DMS153 (cell line): ENCODE measurements around the gene CKS1B.
"Not testable (repeated sequence)": the region's sequence is repeated elsewhere in the genome, so short reads cannot be mapped to it uniquely, and the experiment has no call there.

ENCODE experiments used
- DNase-seq: peaks from one replicate; lab custom pipeline; 2025; lab: John Stamatoyannopoulos, UW

Gene CKS1B

DNA sequence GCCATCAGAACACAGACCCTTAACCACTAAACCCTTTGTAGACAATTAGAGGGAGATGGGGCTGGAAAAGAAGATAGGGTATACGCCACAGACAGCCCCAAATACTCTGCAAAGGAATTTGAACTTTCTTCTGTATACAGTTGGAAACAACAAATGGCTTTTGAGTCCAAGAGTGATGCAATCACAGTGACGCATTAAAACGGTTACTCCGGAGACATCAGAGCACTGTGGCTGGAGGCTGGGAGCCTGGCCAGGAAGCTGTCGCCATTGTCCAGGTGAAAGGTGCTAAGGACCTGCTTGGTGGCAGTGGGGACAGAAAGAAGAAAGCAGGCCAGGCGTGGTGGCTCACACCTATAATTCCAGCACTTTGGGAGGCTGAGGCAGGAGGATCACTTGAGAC is 12.8 kb downstream of the CKS1B start:
- DNase-seq: no peak

DNA sequence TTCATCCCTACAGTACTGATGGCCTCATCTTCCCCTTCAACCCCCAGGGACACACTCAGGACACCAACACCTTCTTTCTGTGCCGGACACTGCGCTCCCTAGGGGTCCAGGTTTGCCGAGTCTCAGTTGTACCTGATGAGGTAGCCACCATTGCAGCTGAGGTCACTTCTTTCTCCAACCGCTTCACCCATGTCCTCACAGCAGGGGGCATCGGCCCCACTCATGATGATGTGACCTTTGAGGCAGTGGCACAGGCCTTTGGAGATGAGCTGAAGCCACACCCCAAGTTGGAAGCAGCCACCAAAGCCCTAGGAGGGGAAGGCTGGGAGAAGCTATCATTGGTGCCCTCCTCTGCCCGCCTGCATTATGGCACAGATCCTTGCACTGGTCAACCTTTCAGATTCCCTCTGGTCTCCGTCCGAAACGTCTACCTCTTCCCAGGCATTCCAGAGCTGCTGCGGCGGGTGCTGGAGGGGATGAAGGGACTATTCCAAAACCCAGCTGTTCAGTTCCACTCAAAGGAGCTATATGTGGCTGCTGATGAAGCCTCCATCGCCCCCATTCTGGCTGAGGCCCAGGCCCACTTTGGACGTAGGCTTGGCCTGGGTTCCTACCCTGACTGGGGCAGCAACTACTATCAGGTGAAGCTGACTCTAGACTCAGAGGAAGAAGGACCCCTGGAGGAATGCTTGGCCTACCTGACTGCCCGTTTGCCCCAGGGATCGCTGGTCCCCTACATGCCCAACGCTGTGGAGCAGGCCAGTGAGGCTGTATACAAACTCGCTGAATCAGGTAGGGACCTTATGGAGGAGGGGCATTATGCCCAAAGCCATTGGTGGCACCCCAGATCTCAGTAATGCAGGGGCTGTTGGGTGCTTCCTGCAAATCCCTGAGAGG is 13.8 kb downstream of the CKS1B start:
- no peak for DNase-seq

DNA sequence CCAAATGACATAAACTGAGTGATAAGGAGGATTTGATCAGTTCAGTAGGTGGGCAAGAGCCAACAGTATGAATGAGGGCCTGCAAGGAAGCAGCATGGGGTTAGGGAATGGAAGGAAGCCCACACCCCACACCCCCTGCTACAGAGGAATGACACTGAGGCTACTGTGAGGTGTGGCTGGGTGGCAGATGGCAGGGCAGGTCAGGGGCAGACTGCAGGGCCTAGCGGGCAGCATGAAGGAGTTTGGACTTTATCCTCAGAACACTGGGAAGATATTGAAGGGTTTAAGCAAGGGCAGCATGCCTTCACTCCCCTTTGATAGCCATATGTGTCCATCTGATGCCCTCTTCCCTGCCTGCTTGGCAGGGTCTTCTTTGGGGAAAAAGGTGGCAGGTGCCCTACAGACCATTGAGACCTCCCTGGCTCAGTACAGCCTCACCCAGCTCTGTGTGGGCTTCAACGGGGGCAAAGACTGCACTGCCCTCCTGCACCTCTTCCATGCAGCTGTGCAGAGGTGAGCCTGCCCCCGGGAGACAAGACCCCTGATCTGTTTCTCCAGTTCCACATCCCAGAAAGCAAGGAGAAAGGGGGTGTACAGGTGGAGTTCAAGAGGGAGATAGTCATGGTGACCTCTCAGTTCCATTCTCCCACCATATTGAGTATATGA is 14.8 kb downstream of the CKS1B start:
- DNase-seq: no peak

DNA sequence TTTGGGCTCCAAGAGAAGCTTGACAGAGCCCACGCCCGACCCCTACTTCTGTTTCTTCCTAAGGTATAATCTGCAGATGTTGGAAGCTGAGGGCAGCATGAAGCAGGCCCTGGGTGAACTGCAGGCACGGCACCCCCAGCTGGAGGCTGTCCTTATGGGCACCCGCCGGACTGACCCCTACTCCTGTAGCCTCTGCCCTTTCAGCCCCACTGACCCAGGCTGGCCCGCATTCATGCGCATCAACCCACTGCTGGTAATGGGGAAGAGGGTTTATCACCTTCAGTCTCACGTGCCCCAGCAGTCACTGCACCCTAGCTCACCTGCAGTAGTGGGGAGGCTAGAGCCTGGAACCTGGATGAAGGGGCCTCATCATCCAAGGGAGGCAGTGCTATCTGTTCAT is 15.8 kb downstream of the CKS1B start:
- DNase-seq: no peak

DNA sequence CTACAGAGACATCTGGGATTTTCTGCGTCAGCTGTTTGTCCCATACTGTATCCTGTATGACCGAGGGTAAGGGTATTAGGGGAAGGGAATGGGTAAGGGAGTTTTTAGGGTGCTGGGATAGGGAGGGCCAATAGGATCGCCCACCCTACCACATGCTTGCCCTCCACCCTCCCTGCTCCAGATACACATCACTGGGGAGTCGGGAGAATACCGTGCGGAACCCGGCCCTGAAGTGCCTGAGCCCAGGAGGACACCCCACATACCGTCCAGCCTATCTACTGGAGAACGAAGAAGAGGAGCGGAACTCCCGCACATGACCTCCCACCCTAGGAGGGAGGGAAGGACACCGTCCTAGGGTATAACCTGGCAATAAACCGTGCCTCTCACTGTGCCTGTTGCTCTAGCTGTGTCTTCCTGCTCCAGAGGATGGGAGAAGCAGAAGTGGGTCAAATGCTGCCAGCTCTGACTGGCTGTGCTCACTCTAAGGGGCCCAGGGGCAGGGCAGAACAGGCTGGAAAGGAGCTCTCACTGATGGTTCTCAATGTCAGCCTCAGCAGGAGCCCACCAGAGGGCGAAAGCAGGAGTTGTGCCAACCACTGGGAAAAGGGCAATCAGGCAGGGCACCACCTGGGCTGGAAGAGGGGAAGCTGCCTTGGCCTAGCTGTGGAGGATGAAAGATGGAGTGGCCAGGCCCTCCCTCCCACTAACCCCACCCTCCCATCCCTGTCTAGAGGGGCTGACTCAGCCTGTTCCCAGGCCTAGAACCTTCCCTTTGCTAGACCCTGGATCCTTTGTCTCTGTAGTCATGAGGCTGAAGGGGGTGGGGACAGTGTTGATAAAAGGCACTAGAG is 18.5 kb downstream of the CKS1B start:
- DNase-seq: no peak

DNA sequence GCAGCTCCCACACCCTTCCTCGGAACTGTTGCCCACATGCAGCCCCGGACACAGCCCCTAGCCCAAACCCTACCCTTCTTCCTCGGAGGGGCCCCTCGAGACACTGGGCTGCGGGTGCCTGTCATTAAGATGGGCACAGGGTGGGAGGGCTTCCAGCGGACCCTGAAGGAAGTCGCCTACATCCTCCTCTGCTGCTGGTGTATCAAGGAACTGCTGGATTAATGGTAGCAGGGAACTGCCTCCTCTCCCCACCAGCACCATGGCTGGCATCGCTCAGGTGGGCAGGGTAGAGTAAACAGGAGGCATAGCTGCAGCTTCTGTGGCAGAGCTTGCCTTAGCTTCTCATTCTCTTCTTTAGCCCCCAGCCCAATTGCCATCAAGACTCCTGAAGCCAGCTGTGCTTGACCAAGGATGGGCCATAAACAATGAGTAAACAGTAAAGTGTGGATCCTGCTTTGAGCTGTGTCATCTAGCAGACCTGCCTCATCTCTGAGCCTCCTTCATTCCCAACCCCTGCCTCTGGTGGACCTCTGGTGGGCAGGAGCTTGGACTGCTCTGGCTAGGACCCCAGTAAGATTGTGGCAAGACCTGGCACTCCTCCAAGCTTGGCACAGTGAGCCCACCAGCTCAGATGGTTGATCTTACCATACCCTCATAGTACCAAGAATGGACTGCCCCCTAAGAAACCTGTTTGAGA is 19.2 kb downstream of the CKS1B start, which contains the start of gene LENEP:
Gene LENEP, plus strand, starts transcription at position 15 of the 697 bp plus-strand sequence. Its CDS starts 22 bp downstream, at position 37.
- DNase-seq: no peak

DNA sequence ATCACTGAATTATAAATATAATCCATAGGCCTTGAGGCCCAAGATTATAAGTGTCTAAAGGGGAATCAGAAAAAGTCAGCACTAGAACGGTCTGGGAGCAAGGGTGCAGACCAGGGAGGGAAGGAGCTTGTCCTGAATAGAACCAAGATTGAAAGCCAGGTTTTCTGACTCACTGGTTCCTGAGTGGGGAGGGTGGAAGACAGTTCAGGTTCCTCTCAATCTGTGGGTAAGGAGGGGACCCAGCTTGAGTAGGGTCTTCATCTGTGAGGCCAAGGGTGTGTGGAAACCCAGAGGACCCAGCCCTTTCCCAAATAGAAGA is 19.7 kb downstream of the CKS1B start:
- no peak for DNase-seq

DNA sequence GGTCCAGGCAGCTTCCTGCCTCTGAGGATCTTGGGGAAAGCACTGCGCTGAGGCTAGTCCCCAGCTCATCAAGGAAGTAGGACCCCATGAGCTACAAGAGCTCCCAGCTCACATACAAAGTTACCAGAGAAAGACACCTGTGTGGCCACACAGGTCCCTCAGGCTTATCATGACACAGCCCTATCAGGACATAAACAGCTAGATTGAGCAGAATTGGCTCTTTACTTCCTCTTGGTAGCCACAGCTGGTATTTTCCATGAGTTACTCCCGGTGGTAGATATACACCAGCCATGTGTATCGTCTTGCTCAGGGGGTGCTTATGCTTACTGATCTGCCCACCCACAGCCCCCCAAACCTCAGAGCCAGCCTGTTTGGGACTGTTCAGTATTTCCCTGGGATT is 20.1 kb downstream of the CKS1B start:
- no peak for DNase-seq

DNA sequence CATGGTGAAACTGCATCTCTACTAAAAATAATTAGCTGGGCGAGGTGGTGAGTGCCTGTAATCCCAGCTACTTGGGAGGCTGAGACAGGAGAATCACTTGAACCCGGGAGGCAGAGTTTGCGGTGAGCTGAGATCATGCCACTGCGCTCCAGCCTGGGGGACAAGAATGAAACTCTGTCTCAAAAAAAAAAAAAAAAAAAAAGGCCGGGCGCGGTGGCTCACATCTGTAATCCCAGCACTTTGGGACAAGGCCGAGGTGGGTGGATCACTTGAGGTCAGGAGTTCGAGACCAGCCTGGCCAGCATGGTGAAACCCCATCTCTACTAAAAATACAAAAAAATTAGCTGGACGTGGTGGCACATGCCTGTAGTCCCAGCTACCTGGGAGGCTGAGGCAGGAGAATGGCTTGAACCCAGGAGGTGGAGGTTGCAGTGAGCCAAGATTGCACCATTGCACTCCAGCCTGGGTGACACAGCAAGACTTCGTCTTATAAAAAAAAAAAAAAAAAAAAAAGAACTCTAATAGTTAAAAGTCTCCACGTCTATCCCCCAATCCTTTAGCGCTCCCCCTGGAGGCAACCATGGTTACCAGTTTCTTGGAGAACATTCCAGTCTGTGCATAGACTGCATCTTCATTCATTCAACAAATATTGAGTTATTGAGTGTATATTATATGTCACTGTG is 21.0 kb downstream of the CKS1B start:
- not testable (repeated sequence) for DNase-seq

DNA sequence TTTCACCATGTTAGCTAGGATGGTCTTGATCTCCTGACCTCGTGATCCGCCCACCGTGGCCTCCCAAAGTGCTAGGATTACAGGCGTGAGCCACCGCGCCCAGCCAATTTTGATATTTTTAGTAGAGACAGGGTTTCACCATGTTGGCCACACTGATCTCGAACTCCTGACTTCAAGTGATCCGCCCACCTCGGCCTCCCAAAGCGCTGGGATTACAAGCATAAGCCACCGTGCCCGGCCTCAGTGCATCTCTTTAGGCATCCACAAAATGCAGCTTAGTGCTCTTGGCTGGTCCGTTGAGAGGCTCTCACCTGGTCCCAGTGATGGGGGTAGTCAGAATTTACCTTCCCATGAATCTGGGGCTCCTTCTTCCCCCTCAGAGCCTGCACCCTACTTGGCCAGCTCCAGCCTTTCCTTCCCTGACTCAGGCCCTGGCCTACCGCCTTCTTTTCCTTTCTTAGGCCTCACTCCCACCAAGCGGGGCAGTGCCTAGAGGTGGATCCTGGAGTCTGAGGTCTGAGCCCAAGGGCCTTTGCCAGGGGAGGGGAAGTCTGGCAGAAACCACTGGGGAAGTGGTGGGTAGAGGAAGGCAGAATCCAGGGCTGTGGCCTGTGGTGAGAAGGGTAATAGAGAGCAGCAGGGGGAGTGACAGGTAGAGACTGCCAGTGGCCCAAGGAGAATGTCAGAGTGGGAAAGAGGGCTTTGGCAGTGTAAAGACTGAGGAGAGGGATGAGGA is 22.7 kb downstream of the CKS1B start:
- no peak for DNase-seq

DNA sequence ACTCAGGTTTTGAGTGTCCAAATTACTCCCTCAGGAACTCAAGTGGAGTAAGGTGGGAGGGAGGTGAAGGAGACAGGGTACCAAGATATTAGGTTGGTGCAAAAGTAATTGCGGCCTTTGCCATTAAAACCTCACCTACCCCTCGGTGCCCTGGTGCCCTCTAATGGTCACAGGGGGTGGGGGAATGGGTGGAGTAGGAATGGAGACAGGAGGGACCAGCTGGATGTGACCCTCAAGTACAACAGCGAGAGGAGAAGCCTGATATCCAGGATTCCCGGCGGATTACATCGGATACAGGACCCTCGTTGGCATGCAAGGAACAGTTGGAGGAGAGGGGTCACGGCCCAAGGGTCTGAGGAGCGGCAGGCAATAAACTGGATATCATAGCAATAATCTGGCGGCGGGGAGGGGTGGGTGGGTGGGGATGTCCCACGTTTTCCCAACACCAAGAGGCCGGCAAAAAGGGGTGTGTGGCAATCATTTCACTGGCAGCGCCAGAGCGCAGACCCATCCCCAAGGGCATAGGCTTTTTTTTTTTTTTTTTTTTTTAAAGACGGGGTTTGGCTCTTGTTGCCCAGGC is 23.8 kb downstream of the CKS1B start:
- no peak for DNase-seq

DNA sequence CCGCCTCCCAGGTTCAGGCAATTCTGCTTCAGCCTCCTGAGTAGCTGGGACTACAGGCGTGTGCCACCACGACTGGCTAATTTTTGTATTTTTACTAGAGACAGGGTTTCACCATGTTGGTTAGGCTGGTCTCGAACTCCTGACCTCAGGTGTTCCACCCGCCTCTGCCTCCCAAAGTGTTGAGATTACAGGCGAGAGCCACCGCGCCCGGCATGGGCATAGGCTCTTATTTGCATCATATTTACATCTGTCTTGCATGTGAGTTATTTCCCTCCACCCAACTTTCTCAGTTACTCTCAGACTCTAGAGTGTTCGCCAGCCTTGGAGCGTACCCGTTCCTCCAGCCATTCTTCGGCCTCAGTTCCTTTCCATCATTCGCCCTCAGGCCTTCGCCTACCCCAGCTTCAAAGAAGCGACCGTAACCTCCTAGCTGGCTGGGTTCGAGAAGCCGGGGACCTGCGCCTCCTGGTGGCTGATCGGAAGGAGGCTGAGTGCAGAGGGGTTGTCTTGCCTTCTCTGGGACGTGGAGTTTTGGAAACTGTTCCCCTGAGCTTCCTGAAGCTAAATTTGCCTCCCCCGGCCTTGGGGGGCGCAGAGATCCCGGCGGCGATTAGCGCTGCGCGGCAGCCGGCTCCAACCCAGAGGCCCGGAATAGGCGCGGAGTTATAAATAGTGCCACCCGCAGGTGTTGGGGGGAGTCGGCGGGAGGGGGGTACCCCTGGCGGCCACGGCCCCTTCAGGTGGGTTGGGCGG is 24.5 kb downstream of the CKS1B start:
- peak; percentile 54 for DNase-seq

DNA sequence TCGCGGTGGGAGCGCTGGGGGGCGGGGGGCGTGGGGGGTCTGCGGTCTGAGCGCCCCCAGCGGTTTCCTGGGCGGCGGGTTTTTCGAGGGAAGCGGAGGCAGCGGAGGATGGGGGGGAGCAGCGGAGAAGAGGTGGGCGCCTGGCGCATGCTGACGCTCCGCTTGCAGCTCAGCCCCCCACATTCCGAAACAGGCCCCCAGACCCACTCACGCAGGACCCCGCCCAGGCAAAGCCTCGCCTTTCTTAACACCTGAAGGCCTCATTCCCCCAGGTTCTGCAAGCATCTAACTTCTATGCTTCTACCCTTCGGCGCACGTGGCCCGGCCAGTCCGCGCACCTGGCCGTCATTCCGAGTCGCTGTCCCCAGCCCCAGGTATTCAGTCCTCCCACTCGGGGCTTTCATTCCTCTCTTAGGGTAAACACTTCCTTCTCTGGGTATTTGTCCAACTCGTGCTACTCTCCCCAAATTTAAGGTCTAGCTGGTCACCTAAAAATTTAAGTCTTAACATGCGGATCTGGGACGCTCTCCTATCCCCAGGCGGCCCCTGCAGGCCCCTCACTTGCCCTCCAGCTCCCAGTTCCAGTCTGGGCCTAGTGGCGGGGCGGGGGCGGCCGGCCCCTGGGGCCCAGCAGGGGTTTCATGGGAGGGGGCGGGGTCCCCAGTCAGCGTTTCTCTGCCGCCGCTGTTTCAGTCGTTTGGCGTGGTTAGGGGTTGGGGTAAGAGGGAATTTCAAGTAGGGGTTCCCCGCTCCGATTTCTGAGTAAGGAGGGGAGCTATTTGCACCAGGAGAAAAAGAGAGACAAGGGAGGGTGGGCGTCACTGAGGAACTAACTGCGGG is 25.3 kb downstream of the CKS1B start:
- DNase-seq: peak; percentile 52

DNA sequence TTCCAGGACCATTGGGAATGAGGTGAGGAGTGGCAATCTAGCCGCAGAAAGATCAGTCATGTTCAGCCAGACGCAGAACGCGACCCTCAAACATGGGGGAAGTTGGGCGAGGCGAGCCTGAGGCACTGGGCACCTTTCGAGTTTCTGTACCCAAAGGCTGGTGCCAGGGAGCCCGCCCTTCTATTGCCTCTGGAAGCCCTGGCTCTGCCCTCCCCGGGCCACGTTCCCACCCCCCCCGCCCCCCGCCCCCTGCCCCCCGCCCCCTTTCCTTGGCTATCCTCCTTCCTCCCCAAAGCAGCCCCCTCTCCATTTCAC is 25.9 kb downstream of the CKS1B start:
- DNase-seq: no peak

DNA sequence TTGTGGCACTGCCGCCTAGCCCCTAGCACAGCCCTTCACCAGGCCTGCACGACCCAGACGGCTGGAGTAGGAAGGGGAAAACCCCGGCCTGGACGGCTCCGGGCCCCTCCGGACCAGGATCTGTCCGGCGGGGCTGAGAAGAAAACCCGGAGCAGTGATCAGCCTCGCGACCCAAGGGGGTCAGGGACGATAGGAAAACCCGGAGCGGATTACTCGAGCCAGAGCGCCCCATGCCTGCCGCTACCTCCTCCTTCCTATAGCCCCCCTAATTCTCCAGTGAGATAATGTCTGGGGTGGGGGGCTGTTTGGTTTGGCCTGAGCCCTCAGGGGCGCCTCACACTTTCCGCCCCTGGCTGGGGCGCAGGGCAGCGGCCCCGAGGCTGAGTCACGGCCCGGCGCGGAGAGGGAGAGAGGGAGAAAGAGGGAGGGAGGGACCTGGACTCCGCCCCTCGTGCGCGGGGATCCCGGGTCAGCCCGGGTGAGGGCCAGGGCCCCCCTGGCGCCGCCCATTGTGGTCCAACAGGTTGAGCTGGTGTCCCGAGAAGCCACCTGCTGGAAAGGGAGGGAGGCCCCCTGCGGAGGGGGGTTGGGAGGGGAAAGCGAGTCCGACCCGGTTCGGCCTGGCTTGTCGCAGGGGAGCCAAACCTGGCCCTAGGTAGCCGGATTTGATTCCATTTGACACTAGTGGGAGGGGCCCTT is 26.4 kb downstream of the CKS1B start:
- DNase-seq: peak; percentile 96

DNA sequence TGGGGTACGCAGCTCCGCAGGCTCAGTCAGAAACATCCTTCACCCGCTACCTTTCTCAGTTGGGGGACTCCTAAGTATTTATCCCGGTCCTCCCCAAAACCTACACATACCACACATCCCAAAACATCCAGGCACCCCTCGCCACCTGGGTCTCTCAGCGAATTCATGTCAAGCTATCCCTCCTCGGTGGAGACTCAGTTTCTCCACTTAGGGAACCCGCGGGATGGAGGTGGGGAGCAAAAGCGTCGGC is 26.9 kb downstream of the CKS1B start:
- DNase-seq: no peak

DNA sequence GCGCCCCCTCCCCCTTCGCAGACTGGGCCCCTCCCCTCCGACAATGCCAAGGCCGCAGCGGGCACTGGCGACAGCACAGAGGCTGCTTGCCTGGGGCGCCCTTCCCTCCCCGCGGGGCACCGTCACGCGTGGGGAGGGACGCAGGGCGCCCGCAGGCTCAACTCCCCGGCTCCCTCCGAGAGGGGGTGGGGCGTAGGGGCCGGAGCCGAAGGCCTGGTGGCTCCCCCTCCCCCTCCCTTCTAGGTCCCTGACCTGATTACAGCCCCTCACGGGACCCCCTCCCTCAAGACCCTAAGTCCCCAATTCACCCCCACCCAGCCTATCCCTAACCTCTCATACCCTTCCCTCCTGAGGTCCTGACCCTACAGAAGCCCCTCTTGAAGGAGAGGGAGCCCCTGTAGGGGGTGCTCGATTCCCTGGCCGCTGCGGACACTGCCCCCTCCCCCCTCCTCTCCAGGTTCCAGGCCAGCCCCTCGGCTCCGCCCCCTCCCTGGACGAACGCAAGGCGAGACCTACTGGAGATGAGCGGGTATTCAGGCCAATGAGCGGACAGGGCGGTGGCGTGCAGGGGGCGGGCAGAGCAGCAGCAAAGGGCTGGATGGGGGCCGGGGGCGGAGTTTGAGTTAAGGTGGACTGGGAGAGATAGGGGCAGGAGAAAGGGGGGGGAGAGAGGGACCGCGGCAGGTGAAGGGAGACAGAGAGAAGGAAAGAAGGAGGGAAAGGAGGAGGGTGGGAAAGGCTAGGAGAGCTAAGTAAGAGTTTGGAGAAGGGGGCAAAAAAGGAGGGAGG is 27.4 kb downstream of the CKS1B start:
- peak; percentile 99 for DNase-seq
